ENCODE results near the gene FHIP1B.

DNA sequence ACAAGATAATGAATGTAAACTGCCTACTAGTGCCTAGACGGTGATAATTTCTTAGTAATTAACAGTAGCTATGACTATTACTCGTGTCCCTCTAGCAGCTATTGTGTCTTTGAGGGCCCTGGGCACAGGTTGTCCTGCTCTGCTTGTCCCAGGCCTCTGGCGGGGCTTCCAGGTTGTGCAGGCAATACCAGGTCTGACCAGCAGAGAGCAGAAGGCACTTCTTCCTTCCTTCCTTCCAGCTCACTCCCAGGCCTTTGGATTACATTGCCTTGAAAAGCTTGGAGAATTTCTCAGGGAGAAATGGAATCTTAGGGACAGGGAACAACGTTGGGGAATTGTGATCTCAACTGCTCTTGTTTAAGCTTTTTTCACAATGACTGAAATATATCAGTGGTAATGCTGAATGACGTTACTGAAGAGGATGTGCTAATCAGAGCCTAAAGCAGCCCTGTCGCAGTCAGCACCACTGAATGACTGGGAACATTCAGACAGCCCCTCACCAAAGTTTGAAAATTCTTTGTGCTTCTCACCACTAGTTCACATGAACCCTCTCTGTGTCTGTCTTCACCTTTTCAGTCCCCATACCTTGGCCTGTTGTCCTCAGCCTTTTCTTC, 16.8 kb upstream of the FHIP1B start:
- TF ChIP-seq, protein P1, sequence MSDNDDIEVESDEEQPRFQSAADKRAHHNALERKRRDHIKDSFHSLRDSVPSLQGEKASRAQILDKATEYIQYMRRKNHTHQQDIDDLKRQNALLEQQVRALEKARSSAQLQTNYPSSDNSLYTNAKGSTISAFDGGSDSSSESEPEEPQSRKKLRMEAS (IDR thresholded peaks at IDR 0.05) = no peak
- TF ChIP-seq RAD21 (IDR thresholded peaks at IDR 0.05; ENCODE audit: low read depth) = peak; percentile 70
- TF ChIP-seq ZBTB7A (IDR thresholded peaks at IDR 0.05; ENCODE audit: low read depth) = no peak
- TF ChIP-seq EP300 (IDR thresholded peaks at IDR 0.05; ENCODE audit: borderline replicate concordance) = no peak
- TF ChIP-seq TAF1 (IDR thresholded peaks at IDR 0.05; ENCODE audit: low read depth) = no peak
- TF ChIP-seq CEBPB (IDR thresholded peaks at IDR 0.05) = no peak
- TF ChIP-seq, protein P2, sequence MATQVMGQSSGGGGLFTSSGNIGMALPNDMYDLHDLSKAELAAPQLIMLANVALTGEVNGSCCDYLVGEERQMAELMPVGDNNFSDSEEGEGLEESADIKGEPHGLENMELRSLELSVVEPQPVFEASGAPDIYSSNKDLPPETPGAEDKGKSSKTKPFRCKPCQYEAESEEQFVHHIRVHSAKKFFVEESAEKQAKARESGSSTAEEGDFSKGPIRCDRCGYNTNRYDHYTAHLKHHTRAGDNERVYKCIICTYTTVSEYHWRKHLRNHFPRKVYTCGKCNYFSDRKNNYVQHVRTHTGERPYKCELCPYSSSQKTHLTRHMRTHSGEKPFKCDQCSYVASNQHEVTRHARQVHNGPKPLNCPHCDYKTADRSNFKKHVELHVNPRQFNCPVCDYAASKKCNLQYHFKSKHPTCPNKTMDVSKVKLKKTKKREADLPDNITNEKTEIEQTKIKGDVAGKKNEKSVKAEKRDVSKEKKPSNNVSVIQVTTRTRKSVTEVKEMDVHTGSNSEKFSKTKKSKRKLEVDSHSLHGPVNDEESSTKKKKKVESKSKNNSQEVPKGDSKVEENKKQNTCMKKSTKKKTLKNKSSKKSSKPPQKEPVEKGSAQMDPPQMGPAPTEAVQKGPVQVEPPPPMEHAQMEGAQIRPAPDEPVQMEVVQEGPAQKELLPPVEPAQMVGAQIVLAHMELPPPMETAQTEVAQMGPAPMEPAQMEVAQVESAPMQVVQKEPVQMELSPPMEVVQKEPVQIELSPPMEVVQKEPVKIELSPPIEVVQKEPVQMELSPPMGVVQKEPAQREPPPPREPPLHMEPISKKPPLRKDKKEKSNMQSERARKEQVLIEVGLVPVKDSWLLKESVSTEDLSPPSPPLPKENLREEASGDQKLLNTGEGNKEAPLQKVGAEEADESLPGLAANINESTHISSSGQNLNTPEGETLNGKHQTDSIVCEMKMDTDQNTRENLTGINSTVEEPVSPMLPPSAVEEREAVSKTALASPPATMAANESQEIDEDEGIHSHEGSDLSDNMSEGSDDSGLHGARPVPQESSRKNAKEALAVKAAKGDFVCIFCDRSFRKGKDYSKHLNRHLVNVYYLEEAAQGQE (IDR thresholded peaks at IDR 0.05; ENCODE audit: low read depth) = no peak
- no peak for TF ChIP-seq NFIC (IDR thresholded peaks at IDR 0.05)
- TF ChIP-seq EGR1 (IDR thresholded peaks at IDR 0.05) = no peak
- TF ChIP-seq, protein P3, sequence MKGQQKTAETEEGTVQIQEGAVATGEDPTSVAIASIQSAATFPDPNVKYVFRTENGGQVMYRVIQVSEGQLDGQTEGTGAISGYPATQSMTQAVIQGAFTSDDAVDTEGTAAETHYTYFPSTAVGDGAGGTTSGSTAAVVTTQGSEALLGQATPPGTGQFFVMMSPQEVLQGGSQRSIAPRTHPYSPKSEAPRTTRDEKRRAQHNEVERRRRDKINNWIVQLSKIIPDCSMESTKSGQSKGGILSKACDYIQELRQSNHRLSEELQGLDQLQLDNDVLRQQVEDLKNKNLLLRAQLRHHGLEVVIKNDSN (IDR thresholded peaks at IDR 0.05) = no peak
- no peak for TF ChIP-seq TEAD4 (IDR thresholded peaks at IDR 0.05)
- no peak for TF ChIP-seq TCF12 (IDR thresholded peaks at IDR 0.05; ENCODE audit: low read depth)

All from Ishikawa (cell line).